Ishikawa (cell line): ENCODE data around the gene IGFBP2.

Experiments used
- CEBPB ChIP-seq: IDR thresholded peaks from 2 replicates; pipeline ENCODE4 v1.6.1; 2012
- CREB1 ChIP-seq: IDR thresholded peaks from 2 replicates; pipeline ENCODE4 v1.6.1; 2012; ENCODE audit warnings: low read depth
- EGR1 ChIP-seq: IDR thresholded peaks from 2 replicates; pipeline ENCODE4 v1.6.1; 2012
- EP300 ChIP-seq: IDR thresholded peaks from 2 replicates; pipeline ENCODE4 v1.6.1; 2012; ENCODE audit warnings: borderline replicate concordance
- FOXM1 ChIP-seq: IDR thresholded peaks from 2 replicates; pipeline ENCODE4 v1.6.1; 2012; ENCODE audit warnings: low read depth, borderline replicate concordance
- NFIC ChIP-seq: IDR thresholded peaks from 2 replicates; pipeline ENCODE4 v1.6.1; 2012
- RAD21 ChIP-seq: IDR thresholded peaks from 2 replicates; pipeline ENCODE4 v1.6.1; 2012; ENCODE audit warnings: low read depth
- TCF12 ChIP-seq: IDR thresholded peaks from 2 replicates; pipeline ENCODE4 v1.6.1; 2012; ENCODE audit warnings: low read depth
- TEAD4 ChIP-seq: IDR thresholded peaks from 2 replicates; pipeline ENCODE4 v1.6.1; 2012
- YY1 ChIP-seq: IDR thresholded peaks from 2 replicates; pipeline ENCODE4 v1.6.1; 2012; ENCODE audit warnings: low read depth
- ZBTB7A ChIP-seq: IDR thresholded peaks from 2 replicates; pipeline ENCODE4 v1.6.1; 2012; ENCODE audit warnings: low read depth
- TF ChIP-seq, protein P1 (sequence below): IDR thresholded peaks from 2 replicates; pipeline ENCODE4 v1.6.1; 2012
- TF ChIP-seq, protein P2 (sequence below): IDR thresholded peaks from 2 replicates; pipeline ENCODE4 v1.6.1; 2012; ENCODE audit warnings: low read depth, mild to moderate bottlenecking
- TF ChIP-seq, protein P3 (sequence below): IDR thresholded peaks from 2 replicates; pipeline ENCODE4 v1.6.1; 2012

The IGFBP2 gene

DNA sequence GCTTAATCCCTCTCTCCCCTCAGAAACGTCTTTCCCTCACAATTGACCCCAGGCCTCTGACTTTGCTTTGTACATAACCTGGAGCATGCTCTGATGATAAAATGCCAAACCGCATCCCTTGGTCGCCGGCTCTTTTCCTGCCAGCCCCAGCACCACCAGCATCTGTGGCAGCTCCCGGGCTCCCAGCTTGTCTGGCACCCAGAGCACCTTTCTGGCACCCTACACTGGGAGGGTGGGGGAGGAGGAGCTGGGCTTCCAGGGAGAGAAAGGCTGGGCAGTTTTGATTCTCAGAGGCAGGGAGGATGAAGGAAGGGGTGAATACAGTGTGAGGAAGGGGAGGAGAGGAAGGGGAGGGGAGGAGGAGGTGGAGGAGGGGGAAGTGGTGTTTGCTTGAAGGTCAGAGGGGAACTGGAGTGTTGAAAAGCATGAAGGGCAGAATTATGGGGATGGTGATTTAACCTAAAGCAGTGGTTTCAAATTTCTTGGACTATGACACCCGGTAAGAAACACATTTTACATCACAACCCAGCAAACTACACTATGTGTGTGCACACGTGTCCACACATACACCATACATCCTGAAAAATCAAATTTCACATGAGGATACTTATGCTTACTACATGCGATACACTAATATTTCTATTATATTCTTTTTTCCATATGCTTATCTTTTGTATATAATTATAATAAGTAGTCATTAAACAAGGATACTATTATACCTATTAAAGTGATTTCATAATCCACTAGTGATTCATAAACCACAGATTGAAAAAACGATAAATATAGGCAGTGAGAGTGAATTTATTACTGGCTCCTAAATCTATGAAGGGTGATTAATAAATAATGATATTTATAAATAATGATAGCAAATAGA is 30.0 kb upstream of the IGFBP2 start:
- TF ChIP-seq YY1, result no peak
- no peak for TF ChIP-seq EP300
- TF ChIP-seq ZBTB7A, result no peak

DNA sequence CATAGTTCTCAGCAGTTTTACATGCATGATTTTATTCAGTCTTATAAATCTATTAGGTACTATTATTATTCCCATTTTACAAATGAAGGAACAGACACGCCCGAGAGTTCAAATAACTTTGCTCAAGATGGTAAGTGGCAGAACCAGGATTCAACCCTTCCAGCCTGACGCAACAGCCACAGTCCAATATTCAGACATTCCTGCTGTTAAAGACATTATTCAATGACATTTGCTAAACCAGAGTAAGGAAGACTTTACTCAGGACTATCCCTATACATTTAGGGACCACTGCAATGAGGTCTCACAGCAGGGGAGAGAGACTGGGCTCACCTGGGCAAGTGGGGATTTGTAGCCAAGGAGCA is 29.4 kb upstream of the IGFBP2 start:
- TF ChIP-seq RAD21 (no peak), EP300 (no peak), FOXM1 (no peak), ZBTB7A (no peak)

DNA sequence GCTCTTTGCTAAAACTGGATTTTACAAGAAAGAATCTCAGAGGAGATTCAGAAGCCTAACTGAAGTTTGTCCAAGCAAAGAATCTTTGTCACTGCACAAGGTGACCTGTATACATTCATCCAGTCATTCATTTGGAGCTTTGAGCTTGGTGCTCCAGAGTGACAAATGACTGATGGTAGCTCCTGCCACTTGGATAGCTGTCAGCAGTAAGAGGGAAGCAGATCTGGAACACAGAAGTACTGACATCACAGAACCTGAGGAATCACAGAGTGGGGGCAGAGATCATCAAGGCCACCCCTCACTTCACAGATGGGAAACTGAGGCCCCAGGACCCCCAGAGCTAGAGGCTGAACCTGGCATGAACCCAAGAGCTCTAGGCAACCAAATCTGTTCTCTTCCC is 28.8 kb upstream of the IGFBP2 start:
- TF ChIP-seq EP300, result no peak
- TF ChIP-seq, protein P1, sequence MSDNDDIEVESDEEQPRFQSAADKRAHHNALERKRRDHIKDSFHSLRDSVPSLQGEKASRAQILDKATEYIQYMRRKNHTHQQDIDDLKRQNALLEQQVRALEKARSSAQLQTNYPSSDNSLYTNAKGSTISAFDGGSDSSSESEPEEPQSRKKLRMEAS, result no peak
- TF ChIP-seq FOXM1, result no peak
- no peak for TF ChIP-seq EGR1
- no peak for TF ChIP-seq TCF12
- no peak for TF ChIP-seq TEAD4
- TF ChIP-seq CREB1, result no peak

DNA sequence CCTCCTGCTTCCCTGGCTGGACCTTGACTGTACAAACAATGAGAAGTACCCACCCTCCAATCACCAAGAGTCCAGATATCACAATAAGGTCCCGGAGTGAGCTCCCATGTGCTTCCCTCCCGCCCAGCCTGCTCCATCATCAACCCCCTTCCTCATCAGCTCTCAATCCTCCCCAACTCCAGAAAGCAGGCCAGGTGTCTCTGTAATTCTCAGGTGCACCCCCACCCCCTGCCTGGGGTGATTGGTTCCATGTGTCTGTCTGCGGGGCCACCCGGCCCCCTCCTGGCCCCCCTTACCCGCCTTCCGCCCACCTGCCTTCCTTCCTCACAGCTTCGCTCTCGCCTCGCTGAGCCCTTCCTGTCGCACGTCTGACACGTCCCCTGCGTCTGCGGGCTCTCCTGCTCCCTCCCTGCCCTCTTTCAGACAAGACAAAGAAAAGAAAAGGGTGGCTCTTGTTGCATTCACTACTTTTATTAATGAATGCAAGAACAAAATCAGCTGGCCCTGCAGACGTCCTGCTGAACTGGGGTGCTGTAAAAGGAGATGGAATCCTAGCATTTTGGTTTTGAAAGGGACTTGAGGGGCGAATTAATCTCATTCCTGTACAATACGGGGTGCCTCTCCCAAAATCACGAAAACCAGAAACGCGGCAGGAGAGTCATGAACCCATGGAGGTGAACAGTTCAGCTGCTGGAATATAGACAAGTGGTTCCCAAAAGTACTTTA is 26.5 kb upstream of the IGFBP2 start:
- TF ChIP-seq CEBPB (no peak), TCF12 (no peak), EP300 (no peak), TEAD4 (no peak), YY1 (no peak), FOXM1 (no peak), CREB1 (no peak), EGR1 (no peak), NFIC (no peak), RAD21 (no peak), ZBTB7A (no peak)
- TF ChIP-seq, protein P2, sequence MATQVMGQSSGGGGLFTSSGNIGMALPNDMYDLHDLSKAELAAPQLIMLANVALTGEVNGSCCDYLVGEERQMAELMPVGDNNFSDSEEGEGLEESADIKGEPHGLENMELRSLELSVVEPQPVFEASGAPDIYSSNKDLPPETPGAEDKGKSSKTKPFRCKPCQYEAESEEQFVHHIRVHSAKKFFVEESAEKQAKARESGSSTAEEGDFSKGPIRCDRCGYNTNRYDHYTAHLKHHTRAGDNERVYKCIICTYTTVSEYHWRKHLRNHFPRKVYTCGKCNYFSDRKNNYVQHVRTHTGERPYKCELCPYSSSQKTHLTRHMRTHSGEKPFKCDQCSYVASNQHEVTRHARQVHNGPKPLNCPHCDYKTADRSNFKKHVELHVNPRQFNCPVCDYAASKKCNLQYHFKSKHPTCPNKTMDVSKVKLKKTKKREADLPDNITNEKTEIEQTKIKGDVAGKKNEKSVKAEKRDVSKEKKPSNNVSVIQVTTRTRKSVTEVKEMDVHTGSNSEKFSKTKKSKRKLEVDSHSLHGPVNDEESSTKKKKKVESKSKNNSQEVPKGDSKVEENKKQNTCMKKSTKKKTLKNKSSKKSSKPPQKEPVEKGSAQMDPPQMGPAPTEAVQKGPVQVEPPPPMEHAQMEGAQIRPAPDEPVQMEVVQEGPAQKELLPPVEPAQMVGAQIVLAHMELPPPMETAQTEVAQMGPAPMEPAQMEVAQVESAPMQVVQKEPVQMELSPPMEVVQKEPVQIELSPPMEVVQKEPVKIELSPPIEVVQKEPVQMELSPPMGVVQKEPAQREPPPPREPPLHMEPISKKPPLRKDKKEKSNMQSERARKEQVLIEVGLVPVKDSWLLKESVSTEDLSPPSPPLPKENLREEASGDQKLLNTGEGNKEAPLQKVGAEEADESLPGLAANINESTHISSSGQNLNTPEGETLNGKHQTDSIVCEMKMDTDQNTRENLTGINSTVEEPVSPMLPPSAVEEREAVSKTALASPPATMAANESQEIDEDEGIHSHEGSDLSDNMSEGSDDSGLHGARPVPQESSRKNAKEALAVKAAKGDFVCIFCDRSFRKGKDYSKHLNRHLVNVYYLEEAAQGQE, result no peak
- TF ChIP-seq, protein P1, result no peak
- TF ChIP-seq, protein P3, sequence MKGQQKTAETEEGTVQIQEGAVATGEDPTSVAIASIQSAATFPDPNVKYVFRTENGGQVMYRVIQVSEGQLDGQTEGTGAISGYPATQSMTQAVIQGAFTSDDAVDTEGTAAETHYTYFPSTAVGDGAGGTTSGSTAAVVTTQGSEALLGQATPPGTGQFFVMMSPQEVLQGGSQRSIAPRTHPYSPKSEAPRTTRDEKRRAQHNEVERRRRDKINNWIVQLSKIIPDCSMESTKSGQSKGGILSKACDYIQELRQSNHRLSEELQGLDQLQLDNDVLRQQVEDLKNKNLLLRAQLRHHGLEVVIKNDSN, result no peak

DNA sequence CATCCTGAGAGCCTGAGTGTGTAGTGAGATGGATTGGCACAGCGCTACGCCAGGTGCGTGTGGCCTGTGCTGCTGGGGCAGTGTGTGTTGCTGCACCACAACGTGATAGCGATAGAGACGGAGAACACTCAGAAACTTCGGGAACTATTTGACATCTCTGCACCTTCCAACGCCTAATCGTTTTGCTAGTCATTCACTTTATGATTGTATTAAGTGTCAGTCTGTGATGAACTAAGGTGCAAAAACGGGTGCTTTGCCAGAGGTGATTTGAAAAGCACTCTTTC is 26.0 kb upstream of the IGFBP2 start:
- TF ChIP-seq CREB1 (no peak), FOXM1 (no peak), CEBPB (no peak), EGR1 (no peak), YY1 (no peak)

DNA sequence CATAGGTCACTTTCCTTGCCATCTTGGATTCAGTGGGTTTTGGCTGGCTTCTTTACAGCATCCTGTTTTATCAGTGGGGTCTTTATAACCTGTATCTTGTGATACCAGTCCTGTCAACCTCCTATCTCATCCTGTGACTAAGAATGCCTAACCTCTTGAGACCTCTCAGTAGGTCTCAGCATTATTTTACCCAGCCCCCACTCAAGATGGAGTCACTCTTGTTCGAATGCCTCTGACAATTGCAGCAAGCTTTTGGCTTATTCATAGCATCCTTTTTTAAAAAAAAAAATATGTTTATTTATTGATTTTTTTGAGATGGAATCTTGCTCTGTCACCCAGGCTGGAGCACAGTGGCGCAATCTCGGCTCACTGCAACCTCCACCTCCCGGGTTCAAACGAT is 24.7 kb upstream of the IGFBP2 start:
- TF ChIP-seq NFIC, result no peak
- TF ChIP-seq EGR1, result no peak
- no peak for TF ChIP-seq CREB1
- no peak for TF ChIP-seq FOXM1
- no peak for TF ChIP-seq YY1
- TF ChIP-seq, protein P2, result no peak

DNA sequence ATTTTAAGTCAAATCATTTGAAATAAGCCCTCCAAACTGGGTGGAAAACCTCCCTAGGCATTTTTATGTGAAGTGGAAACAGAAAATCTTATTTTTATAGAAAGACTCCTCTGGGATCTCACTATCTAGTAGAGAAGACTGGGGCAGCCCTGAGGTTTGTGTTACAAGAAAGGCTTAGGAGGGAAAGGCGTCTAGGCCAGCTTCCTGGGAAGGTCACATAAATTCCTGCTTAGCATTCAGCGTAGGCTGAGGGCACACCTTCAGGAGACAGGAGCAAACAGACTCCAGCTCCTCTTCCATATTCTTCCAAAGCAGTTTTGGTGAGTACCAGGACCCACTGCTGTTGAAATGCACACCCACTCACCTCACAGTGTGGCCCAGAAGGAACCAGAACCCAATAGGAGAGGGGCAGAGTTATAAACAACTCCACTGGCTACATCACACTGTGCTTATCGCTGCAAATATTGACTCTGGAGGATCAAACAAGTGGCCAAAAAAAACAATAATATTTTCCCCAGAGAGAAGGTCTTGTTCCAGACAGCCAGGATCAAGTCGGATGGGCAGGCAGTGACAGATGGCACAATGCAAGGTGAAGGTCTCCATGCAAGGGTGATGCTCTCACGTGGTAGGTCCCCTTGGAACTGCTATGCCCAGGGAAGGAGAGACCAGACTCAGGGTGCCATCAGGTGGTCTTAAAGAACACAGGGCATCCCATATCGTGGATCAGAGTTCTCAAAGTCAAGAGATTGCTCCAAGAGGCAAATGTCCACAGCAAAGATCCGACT is 17.7 kb upstream of the IGFBP2 start:
- TF ChIP-seq EP300, result no peak
- no peak for TF ChIP-seq CEBPB
